Suprapubic skin (tissue), 4 donors: ENCODE data around the gene SMCO4.

ENCODE experiments used
- POLR2A ChIP-seq, 2 donors: fragments of 450-650 bp; IDR thresholded peaks; one replicate each; pipeline ENCODE4 v1.6.1; 2017; ENCODE audit warnings: antibody characterized with exemption in 2 of 2, mild to moderate bottlenecking in 2 of 2, moderate library complexity in 2 of 2
- POLR2AphosphoS5 ChIP-seq, 3 donors: sonication (generic); formaldehyde crosslinking; IDR thresholded peaks; one replicate each; pipeline ENCODE4 v1.6.1; 2017; ENCODE audit warnings: antibody characterized with exemption in 3 of 3
- TF ChIP-seq, protein P1 (sequence below), 2 donors: fragments of 200-600 bp in 1 of 2; fragments of 450-650 bp in 1 of 2; sonication (generic) in 1 of 2; IDR thresholded peaks; one replicate each; pipeline ENCODE4 v1.5.1; 2016 to 2019; ENCODE audit warnings: antibody characterized with exemption in 2 of 2, mild to moderate bottlenecking in 1 of 2, moderate library complexity in 1 of 2

DNA sequence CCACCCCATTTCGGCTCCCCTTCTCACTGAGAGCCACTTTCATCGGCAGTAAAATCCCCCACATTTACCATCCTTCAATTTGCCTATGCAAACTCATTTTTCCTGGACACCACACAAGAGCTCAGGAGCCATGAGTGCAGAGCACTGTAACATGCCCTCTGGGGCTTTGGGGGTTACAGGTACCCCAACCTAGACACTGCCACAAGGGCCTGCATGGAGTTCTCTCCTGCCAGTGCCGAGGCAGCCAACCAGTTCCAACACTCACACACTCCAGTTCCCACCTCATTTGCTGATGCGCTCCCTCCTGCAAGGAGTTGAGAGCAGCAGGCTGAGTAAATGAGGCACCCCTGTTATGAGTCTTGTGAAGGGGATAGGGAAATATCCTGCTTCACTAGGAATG is 76.1 kb downstream of the SMCO4 start:
- TF ChIP-seq, protein P1, sequence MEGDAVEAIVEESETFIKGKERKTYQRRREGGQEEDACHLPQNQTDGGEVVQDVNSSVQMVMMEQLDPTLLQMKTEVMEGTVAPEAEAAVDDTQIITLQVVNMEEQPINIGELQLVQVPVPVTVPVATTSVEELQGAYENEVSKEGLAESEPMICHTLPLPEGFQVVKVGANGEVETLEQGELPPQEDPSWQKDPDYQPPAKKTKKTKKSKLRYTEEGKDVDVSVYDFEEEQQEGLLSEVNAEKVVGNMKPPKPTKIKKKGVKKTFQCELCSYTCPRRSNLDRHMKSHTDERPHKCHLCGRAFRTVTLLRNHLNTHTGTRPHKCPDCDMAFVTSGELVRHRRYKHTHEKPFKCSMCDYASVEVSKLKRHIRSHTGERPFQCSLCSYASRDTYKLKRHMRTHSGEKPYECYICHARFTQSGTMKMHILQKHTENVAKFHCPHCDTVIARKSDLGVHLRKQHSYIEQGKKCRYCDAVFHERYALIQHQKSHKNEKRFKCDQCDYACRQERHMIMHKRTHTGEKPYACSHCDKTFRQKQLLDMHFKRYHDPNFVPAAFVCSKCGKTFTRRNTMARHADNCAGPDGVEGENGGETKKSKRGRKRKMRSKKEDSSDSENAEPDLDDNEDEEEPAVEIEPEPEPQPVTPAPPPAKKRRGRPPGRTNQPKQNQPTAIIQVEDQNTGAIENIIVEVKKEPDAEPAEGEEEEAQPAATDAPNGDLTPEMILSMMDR (IDR thresholded peaks at IDR 0.05) = no peak
- TF ChIP-seq POLR2A (IDR thresholded peaks at IDR 0.05) (no peak), POLR2AphosphoS5 (IDR thresholded peaks at IDR 0.05) (no peak)
